NOMO-1 (cell line): Measurements from ENCODE around the gene MLYCD.
"Not testable (repeated sequence)": the region's sequence is repeated elsewhere in the genome, so short reads cannot be mapped to it uniquely, and the experiment has no call there.

Experiments
- DNase-seq, 2 experiments: peaks; one replicate each; lab custom pipeline; 2025; ENCODE audit not compliant: unreplicated experiment in 2 of 2; lab: John Stamatoyannopoulos, UW

MLYCD gene

DNA sequence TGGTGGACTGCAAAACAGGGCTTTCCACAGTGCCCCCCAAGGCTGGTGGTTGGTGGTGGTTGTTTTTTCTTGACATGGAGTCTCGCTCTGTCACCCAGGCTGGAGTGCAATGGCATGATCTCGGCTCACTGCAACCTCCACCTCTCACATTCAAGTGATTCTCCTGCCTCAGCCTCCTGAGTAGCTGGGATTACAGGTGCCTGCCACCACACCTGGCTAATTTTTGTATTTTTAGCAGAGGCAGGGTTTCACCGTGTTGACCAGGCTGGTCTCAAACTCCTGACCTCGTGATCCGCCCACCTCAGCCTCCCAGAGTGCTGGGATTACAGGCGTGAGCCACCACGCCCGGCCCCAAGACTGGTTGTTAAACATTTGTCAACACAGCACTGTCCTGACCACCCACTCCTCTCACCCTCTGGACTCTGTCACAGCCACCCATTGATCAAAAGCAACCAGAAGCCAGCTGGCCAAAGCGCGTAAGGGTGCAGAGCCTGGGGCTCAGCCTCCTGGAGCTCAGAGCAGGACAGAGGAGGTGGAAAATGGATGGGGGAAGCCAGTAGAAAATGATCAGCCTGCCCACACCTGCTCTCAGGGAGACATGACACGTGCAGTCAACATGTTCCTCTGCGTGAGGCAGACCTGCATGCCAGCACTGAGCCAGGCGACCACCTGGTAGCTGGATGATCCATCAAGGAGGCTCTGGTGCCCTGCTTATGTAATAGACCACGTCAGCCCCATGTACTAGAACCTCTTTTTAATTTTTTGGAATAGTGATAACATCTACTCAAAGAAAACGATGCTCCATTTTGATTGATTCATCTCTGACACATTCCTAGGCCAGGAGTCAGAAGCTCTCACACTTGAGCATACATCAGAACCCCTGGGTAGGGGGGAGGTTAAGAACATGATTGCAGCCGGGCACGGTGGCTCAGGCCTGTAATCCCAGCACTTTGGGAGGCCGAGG, 39.3 kb downstream of the MLYCD start:
- DNase-seq, result no peak

DNA sequence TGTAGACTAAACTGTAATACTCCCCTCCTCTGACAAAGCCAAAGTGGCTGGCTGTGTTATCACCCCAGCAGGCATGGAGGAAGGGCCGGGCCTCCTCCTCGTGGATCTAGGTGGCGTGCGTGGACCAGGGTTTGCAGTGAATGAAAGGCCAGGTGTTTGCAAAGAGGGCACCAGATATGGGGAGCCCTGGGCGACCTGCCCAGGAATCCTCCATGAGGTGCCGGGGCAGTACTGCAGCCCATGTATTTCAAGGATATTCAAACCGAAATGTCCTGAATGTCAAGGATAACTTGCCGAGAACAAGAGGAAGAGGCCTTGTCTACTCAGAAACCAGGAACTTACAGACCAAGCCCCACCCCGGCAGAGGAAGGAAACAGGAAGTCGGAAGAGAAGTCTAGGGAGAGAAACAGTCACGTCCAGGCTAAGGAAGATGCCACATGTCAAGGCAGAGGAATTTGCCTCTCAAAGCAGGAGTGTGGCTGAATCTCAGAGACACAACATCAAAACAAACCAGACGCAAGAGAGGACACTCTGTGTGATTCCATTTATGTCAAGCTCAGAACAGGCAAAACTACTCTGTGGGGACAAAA, 40.4 kb downstream of the MLYCD start:
- DNase-seq, result peak; percentile 56 to 74

GRCh38 chr16:83940119-83940518, 41.2 kb downstream of the MLYCD start:
- no peak for DNase-seq

DNA sequence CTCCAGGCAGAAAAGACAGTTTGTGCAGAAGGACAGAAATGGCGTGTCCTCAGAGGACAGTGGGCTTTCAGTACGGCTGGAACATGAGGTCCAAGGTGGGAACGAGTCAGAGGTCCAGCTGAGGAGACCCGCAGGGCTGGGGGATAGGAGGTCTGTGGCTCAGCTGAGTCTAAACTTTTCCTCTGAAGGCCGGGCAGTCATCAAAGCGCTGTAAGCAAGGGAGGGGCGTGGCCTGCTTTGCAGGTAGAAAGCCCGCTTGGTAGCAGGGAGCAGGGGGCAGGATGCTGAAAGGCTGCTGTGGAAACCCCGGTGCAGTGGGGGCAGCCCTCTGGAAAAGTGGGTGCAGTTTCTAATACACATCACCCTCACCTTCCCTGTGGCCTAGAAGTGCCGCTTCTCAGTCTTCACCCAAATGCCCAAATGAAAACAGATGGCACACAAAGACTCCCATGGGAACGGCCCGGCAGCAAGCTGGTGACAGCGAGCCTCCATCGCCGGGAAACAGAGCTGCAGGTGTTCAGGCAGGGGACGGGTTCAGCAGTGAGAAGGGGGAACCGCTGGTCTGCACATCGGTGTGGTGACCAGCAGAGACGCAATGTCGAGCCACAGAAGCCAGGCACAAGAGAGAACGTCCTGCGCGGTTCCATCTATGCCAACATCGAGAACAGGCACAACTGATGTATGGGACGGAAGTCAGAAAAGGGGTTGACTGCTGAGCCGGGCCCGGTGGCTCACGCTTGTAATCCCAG, 41.9 kb downstream of the MLYCD start:
- DNase-seq, result no peak

DNA sequence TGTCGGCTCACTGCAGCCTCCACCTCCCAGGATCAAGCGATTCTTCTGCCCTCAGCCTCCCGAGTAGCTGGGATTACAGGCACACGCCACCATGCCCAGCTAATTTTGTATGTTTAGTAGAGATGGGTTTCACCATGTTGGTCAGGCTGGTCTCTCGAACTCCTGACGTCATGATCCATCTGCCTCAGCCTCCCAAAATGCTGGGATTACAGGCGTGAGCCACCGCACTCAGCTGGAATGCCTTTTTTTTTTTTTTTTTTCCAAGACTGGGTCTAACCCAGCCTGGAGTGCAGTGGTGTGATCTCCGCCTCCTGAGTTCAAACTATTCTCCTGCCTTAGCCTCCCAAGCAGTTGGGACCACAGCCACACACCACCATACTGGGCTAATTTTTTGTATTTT, 42.6 kb downstream of the MLYCD start:
- not testable (repeated sequence) for DNase-seq

GRCh38 chr16:83942074-83942473, 43.2 kb downstream of the MLYCD start:
- DNase-seq, result no peak

- DNase-seq, result no peak
Observed at GRCh38 chr16:83942815-83943515, 44.0 kb downstream of the MLYCD start.

DNA sequence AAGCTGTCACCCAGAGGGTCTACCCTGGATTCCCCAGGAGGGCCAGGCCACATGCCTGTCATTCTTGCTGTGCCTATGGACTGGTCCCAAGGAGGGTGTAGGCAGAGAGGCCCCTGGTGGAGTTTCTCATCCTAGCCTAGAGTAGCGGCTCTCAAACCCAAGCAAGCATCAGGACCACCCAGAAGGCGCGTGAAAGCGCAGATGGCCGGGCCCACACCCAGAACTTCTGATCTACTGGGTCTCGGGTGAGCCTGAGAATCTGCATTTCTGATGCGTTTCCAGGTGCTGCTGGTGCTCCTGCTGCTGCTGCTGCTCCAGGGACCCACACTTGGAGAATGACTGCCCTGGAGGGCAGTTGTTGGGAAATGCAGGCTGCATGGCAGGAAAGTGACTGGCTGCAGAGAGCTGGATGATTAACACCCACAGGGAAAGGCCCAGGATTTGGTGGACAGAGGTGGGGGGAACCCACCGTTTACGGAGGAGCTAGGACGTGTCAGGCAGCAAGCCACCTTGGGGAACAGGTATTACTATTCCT, 44.7 kb downstream of the MLYCD start:
- no peak for DNase-seq

DNA sequence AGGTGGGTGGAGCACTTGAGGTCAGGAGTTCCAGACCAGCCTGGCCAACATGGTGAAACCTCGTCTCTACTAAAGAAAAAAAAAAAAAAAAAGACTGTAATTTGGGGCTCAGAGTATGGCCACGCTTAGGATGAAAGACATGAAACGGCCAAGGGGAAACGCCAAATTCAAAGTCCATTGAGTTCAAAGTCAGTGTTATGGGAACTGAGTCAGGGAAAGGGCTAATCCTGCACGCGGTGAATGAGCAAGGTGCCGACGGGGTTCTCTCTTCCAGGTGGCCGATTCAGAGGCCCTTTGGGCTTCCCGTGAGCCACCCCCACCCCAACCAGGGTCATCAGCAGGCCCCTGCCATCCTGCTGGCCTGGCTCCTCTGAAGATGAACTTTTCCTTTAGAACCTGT, 46.7 kb downstream of the MLYCD start:
- DNase-seq, result no peak

- no peak for DNase-seq
Observed at GRCh38 chr16:83946154-83946780, 47.4 kb downstream of the MLYCD start.

DNA sequence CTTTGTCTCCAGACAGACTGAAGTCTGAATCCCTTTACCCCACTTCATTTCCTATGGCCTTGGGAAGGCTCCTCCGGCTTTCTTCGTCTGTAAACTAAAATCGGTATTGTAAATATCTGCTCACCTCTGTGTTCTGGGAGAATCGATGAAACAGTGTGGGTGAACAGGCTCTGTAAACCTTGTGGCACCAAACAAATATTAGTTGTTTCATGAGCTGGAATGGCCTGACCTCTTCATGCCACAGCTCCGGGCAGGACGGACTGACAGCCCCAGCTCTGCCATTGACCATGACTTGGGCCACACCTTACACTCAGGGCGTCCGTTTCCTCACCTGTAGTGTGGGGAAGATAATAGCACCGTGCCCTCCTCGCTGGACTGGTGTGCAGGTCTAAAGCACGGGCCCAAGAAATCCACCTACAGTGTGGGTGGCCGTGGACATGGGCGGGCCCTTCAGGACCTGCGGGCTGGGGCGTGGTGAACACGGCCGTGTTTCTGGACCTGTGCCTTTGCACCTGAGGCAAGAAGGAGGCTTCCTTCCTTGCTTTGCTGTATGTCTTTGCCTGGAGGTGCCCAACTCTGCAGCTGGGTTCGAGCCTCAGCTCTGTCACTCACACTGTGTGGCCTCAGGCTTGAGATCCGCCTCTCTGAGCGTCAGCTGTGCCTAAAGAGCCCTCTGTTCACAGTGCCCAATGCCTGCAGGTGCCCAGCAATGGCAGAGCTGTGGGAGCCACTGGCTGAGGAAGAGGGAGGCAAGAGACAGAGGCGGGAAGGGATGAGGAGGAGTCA, 48.1 kb downstream of the MLYCD start:
- no peak for DNase-seq

GRCh38 chr16:83947642-83948234, 48.8 kb downstream of the MLYCD start:
- no peak for DNase-seq

DNA sequence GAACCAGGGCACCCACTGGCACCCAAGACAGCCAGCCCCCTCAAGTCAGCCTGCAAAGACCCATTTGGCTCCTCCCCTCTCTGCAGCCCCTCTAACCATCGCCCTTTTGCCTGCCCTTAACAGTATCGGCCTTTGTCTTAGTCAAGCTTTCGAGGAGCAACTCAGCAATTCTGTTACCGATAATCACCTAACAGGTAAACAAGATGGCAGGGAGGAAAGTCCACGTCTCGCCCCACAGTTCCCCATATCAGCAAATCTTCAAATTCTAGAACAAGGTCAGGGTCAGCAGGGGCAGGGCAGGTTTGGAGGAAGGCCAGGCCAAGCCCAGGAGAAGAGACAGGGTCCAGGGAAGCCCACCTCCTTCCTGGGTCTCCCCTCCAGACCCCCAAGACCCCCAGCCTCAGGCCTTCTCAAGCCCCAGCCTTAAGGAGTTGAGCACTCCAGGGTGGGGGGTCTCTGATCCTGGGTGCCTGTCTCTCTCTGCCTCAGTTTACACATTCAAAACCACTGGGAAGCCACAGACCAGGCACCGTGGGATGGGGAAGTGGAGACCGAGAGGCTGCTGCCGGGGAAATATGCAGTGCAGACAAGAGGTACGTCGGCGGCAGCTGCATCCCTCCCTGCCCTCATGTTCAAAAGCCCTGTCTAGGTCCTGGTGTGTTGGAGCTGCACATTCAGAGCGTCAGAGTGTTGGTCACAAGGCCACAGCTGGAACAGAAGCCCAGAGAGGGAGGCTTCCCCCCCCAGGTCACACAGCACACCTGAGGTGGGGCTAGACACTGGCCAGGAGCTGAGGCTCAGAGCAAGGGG, 50.2 kb downstream of the MLYCD start:
- DNase-seq, result no peak

DNA sequence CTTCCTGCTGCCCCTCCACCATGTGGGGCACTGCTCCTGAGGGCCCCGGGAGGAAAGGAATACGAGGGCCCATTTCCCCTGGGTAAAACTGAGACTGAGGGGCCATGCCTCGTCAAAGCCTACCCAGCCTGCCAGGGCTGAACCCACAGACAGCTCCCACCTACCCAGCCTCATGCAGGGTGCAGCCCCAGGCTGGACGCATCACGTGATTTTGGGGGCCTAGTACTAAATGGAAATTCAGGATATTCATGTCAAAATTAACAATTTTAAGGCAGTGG, 50.7 kb downstream of the MLYCD start:
- DNase-seq, result no peak

DNA sequence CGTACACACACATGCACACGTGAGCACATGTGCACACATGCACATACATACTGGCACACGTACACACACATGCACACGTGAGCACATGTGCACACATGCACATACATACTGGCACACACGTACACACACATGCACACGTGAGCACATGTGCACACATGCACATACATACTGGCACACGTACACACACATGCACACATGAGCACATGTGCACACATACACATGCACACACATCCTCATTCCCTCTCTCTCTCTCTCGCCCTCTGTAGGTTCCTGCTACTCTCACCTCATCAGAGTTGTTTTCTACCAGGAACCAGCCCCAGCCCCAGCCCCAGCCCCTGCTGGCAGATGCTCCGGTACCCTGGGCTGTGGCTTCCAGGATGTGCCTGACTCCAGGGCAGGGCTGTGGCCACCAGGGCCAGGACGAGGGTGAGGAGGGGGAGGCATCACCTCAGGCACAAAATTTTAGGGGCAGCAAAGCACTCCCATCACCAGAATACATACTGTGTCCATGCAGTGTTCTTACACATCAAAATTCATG, 52.0 kb downstream of the MLYCD start:
- not testable (repeated sequence) for DNase-seq

GRCh38 chr16:83951544-83951943, 52.6 kb downstream of the MLYCD start:
- DNase-seq, result no peak

GRCh38 chr16:83952587-83952939, 53.6 kb downstream of the MLYCD start:
- DNase-seq, result no peak
